Naive thymus-derived CD4-positive, alpha-beta T cell (primary cell): ENCODE measurements around the gene GRIK1. TPM values are rescaled to one million over a fixed set of nuclear protein-coding genes. Genes with fewer than 3 reads are reported as not detected.

ENCODE experiments used
- ATAC-seq: fragments of 150-1000 bp; cut with Tn5 transposase; 2 replicates; pipeline ENCODE4 v1.10.0; 2021; ENCODE audit warnings: mild to moderate bottlenecking, moderate library complexity
- CTCF ChIA-PET: fragments of 350-600 bp; sonication (Branson Sonifier 250); formaldehyde crosslinking; loops from one replicate; lab custom pipeline; 2021; ENCODE audit warnings: antibody characterized with exemption; lab: Charles Lee
- POLR2A ChIA-PET: fragments of 350-600 bp; sonication (Branson Sonifier 250); formaldehyde crosslinking; loops from one replicate; lab custom pipeline; 2021; ENCODE audit warnings: antibody characterized with exemption, inconsistent platforms; lab: Charles Lee
- DNase-seq, 9 donors: peaks; one replicate each; pipeline versions ENCODE4 v3.0.0 to v3.0.0-alpha.2; 2020 to 2022; ENCODE audit warnings: mixed read lengths in 1 of 9
- H3K27ac ChIP-seq: one replicate; pipeline ENCODE4 v1.7.0; 2013; ENCODE audit warnings: mild to moderate bottlenecking, low read depth, low read length, moderate library complexity
- H3K27me3 ChIP-seq, 2 donors: one replicate each; pipeline ENCODE4 v1.7.0; 2013; ENCODE audit warnings: low read length in 2 of 2, mild to moderate bottlenecking in 2 of 2, moderate library complexity in 2 of 2; ENCODE audit not compliant: control insufficient read depth in 2 of 2, insufficient read depth in 2 of 2
- H3K36me3 ChIP-seq, 3 experiments: 1 replicate in 2 of 3; 2 replicates in 1 of 3; pipeline ENCODE4 v1.7.0; 2013; ENCODE audit warnings: low read length in 3 of 3, mild to moderate bottlenecking in 3 of 3, moderate library complexity in 1 of 3; ENCODE audit not compliant: insufficient read depth in 3 of 3, control insufficient read depth in 2 of 3
- H3K4me1 ChIP-seq, 2 donors: one replicate each; pipeline ENCODE4 v1.7.0; 2013; ENCODE audit warnings: low read length in 2 of 2, mild to moderate bottlenecking in 2 of 2, moderate library complexity in 1 of 2; ENCODE audit not compliant: control insufficient read depth in 2 of 2, insufficient read depth in 2 of 2
- H3K4me3 ChIP-seq: 2 replicates; pipeline ENCODE4 v1.7.0; 2013; ENCODE audit warnings: mild to moderate bottlenecking, low read length
- H3K9me3 ChIP-seq, 3 experiments: 1 replicate in 2 of 3; 2 replicates in 1 of 3; pipeline ENCODE4 v1.7.0; 2013; ENCODE audit warnings: low read length in 3 of 3; ENCODE audit not compliant: control insufficient read depth in 2 of 3
- H3K27ac Mint-ChIP-seq, 9 donors: one replicate each; pipeline ENCODE4 v1.8.0; 2020 to 2022; ENCODE audit warnings: mixed read lengths in 9 of 9, mild to moderate bottlenecking in 8 of 9, moderate library complexity in 5 of 9, inconsistent platforms in 2 of 9
- H3K27me3 Mint-ChIP-seq, 5 donors: one replicate each; pipeline ENCODE4 v1.8.0; 2021 to 2022; ENCODE audit warnings: mixed read lengths in 5 of 5, mild to moderate bottlenecking in 1 of 5
- H3K36me3 Mint-ChIP-seq, 5 donors: one replicate each; pipeline ENCODE4 v1.8.0; 2020 to 2022; ENCODE audit warnings: mixed read lengths in 5 of 5, mild to moderate bottlenecking in 3 of 5, inconsistent platforms in 1 of 5
- H3K4me1 Mint-ChIP-seq, 7 donors: one replicate each; pipeline ENCODE4 v1.8.0; 2020 to 2022; ENCODE audit warnings: mixed read lengths in 7 of 7, mild to moderate bottlenecking in 3 of 7, inconsistent platforms in 1 of 7
- H3K4me3 Mint-ChIP-seq, 10 donors: one replicate each; pipeline ENCODE4 v1.8.0; 2020 to 2022; ENCODE audit warnings: mild to moderate bottlenecking in 10 of 10, mixed read lengths in 10 of 10, moderate library complexity in 6 of 10, inconsistent platforms in 2 of 10
- H3K9me3 Mint-ChIP-seq, 11 donors: one replicate each; pipeline ENCODE4 v1.8.0; 2020 to 2022; ENCODE audit warnings: mixed read lengths in 11 of 11, mild to moderate bottlenecking in 4 of 11, inconsistent platforms in 1 of 11, moderate library complexity in 1 of 11
- intact Hi-C, 2 donors: fragments of 100-400 bp; cut with micrococcal nuclease; formaldehyde crosslinking; loops; one replicate each; pipeline ENCODE4 v1.15.1; 2023
- polyA plus RNA-seq, 2 donors: library from polyadenylated mRNA; unstranded; fragments of 300-500 nt; fragmentation: Illumina TruSeq; gene quantifications; one replicate each; pipeline ENCODE4 v1.2.3, GENCODE V29; 2021
- total RNA-seq, 6 experiments: library from RNA in 5 of 6; stranded (reverse) in 5 of 6; gene quantifications; 1 replicate in 5 of 6; 2 replicates in 1 of 6; pipeline ENCODE4 v1.2.3 and lab custom pipeline; 2021 to 2026

GRIK1 gene
- total and polyA plus RNA-seq, 7 experiments from 2014 or later = 0.10 TPM; not detected in 6

- DNase-seq (no peak), ATAC-seq (no peak)
- no peaks in the 10 kb centered on the region for H3K27me3 ChIP-seq
- CTCF ChIA-PET = no interaction called here
- Mint-ChIP-seq H3K9me3 (peaks cover 0 to 7% (median 2%) of the 10 kb centered on the region in 11 donors), H3K4me1 (no peaks in the 10 kb centered on the region), H3K27me3 (no peaks in the 10 kb centered on the region), H3K4me3 (no peak overlapping the region), H3K27ac (no peak overlapping the region), H3K36me3 (peaks cover 0 to 35% (median 26%) of the 10 kb centered on the region in 5 donors)
- no peaks in the 10 kb centered on the region for H3K4me1 ChIP-seq
- intact Hi-C loops = no loop called here
- no peak overlapping the region for H3K4me3 ChIP-seq
- POLR2A ChIA-PET = no interaction called here
- no peak overlapping the region for H3K27ac ChIP-seq
- H3K9me3 ChIP-seq = no peaks in the 10 kb centered on the region
- H3K36me3 ChIP-seq = no peaks in the 10 kb centered on the region
These were observed 449.8 kb downstream of the GRIK1 start for GRCh38 chr21:29490016-29490415.

- Mint-ChIP-seq H3K9me3 (peaks cover 0 to 12% (median 4%) of the 10 kb centered on the region in 11 donors), H3K27ac (no peak overlapping the region), H3K36me3 (peaks cover 1 to 32% (median 27%) of the 10 kb centered on the region in 5 donors), H3K27me3 (no peaks in the 10 kb centered on the region), H3K4me3 (no peak overlapping the region), H3K4me1 (no peaks in the 10 kb centered on the region)
- Histone ChIP-seq H3K27me3 (no peaks in the 10 kb centered on the region), H3K4me3 (no peak overlapping the region), H3K9me3 (no peaks in the 10 kb centered on the region), H3K27ac (no peak overlapping the region), H3K36me3 (no peaks in the 10 kb centered on the region), H3K4me1 (no peaks in the 10 kb centered on the region)
- ChIA-PET CTCF (interaction anchor here (1.0 kb wide), 1 partner anchor 34 kb away, joined by 3 read pairs; no protein-coding TSS in a partner anchor), POLR2A (interaction anchor here (0.6 kb wide), 1 partner anchor 41 kb away, joined by 3 read pairs; no protein-coding TSS in a partner anchor)
- DNase-seq (no peak), ATAC-seq (no peak)
- intact Hi-C loops = no loop called here
These were observed 452.6 kb downstream of the GRIK1 start for GRCh38 chr21:29487154-29487553.

Other genes starting within 250 kb of the GRIK1 start
- gene CLDN17, start 226.8 kb upstream of the GRIK1 start, total RNA-seq = not detected
- gene CLDN17, start 226.8 kb upstream of the GRIK1 start, polyA plus RNA-seq = not detected